NCI-H2107 treated with DMSO at 0.1 percent for 48 hours (cell line): ENCODE results near the gene KLHDC2.
"Not testable (repeated sequence)": the region's sequence is repeated elsewhere in the genome, so short reads cannot be mapped to it uniquely, and the experiment has no call there.

ENCODE experiments used
- DNase-seq: peaks from one replicate; lab custom pipeline; 2025; ENCODE audit not compliant: unreplicated experiment; lab: John Stamatoyannopoulos, UW

Gene KLHDC2, protein sequence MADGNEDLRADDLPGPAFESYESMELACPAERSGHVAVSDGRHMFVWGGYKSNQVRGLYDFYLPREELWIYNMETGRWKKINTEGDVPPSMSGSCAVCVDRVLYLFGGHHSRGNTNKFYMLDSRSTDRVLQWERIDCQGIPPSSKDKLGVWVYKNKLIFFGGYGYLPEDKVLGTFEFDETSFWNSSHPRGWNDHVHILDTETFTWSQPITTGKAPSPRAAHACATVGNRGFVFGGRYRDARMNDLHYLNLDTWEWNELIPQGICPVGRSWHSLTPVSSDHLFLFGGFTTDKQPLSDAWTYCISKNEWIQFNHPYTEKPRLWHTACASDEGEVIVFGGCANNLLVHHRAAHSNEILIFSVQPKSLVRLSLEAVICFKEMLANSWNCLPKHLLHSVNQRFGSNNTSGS

DNA sequence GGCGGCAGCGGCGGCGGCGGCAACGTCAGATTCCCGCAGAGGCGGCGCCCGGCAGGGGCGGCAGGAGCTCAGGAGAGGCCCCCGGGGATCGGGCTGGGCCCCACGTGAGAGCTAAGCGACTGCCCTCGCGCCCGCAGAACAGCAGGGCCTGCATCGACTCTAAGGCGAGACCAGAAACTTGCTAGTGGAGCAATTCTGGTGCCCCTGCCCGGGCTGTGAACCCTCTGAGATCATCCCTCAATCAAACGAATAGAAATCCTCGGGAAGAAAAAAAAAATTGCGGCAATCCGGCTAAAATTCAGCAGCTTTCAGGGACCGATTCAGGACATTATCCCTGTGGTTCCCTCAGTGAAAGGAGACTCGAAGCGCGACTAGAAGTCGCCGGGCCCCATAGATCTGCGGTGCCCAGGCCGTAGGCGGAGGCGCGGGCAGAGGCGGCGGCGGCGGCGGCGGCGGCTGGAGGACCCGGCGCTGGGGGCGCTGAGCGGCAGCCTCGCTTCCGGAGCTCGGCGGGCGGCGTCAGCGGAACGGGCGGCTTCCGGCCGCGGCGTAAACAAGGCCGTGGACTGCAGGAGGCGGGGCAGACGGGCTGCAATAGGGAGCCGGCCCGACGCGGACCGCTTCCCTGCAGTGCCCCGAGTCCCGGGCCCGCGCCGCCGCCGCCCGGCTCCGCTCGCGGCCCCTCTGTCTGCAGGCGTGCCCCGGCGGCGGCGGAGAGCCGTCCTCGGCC is at the start of gene KLHDC2:
Gene KLHDC2 (plus strand): TSS at position 583 of the 730 bp plus-strand sequence. CDS start 316 bp downstream, outside the sequence.
- DNase-seq: peak; percentile 58

DNA sequence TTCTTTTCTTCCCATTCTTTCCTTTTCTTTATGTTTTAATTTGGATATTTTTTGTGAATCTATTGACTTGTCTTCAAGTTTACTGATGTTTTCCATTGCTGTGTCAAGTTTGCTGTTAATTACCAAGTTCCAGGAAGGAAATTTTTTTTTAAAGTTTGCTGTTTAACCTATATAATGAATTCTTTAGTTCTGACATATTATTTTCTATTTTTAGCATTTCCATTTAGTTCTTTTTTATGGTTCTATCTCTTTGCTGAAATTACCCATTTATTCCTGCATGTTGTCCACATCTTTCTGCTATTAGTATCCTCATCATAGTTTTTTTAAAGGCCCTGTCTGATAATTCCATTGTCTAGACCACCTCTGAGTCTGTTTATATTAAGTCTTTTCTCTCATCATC is 47.2 kb upstream of the KLHDC2 start:
- DNase-seq: no peak

DNA sequence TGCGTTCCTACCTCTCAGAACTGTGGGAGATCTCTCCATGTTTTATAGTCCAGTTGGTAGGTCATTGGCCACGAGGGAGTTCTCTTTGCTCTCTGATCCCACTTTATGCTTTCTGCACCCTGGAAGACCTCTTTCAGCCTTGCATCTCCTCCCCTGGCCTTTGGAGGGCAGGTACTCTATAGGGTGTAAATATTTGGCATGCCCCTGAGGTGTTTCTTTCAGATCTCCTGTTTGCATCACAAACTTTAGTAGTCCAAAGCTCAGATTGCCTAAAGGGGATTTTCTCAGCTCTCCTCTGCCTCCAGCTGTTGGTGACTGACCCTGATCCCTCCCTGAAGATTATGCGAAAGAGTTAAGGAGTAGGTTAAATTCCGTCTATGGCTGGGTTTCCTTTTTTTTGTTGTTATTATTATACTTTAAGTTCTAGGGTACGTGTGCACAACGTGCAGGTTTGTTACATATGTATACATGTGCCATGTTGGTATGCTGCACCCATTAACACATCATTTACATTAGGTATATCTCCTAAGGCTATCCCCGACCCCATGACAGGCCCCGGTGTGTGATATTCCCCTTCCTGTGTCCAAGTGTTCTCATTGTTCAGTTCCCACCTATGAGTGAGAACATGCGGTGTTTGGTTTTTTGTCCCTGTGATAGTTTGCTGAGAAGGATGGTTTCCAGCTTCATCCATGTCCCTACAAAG is 46.1 kb upstream of the KLHDC2 start:
- DNase-seq: not testable (repeated sequence)

DNA sequence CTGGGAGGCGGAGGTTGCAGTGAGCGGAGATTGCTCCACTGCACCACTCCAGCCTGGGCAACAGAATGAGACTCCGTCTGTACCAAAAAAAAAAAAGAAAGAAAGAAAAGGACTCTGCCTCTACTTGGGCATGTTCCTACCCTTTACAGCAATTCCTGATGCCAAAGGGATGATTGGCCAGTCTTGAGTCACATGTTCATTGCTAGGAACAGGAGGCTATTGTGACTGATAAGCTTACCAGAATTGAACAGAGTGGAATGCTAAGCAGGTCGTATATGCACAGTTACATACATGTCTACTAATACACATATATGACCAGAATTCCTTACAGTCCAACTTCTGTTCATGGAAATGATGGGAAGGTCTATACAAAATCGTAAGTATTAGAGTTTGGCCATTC is 40.8 kb upstream of the KLHDC2 start:
- DNase-seq: no peak

DNA sequence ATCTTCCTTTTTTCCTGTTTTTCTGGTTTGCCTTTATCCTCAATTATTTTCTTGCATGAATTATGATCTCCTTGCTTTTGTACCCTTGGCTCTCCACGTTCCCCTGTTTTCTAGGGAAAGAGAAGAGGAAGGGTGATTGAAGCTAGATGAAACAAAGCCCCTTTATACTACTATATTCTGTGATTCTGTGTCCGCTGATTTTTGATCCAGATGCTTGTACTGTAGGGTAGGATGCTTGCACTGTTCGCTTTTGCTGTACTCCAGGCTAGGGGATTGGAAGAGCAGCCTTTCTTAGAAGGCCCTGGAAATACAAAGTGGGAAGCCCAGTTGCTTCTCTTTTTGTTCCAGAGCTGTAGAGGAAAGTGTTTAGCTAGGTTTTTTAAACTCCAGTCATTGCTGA is 35.1 kb upstream of the KLHDC2 start:
- DNase-seq: no peak

DNA sequence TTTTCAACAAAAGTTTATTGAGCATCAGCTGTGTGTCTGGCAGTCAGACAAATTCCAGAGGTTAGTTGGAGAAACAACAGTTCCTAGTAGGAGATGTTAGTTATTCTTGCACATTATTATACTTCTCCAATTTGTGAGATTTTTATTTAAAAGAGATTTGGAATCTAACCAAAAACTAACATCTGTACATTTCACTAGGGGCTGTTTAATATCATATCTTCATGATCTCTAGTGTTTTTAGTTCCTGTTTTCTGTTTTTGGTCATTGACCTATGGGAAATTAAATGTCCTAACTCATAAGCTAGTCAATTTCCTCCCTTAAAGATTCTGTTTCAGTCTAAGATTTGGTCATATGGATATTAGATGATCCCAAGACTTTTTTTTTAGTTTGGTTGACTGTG is 34.1 kb upstream of the KLHDC2 start:
- no peak for DNase-seq

DNA sequence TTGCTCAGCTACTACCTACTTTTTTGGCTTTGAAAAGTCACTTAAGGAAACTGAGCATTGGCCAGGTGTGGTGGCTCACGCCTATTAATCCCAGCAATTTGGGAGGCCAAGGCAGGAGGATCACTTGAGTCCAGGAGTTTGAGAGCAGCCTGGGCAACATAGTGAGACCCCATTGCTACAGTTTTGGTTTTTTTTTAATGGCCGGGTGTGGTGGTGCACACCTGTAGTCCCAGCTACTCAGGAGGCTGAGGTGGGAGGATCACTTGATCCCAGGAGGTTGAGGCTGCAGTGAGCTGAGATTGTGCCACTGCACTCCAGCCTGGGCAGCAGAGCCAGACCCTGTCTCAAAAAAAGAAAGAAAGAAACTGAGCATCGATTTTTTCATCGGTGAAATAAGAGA is 32.3 kb upstream of the KLHDC2 start:
- not testable (repeated sequence) for DNase-seq

DNA sequence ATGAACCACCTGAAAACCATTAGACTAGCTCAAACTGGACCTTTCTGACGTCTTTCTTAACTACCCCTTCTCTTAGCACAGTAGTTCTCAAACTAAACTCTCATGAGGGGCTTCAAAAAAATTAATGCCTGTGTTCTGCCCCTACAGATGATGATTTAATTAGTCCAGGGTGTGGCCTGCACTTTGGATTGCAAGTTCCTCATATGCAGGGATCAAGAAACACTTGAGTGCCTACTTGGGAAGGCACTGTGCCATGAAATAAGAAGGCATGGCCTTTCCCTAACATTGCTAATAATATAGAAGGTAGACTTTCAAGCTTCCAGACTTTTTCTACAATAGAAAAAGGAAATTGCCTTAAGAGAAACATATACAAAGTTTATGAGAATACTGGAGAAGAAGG is 22.8 kb upstream of the KLHDC2 start:
- DNase-seq: no peak

DNA sequence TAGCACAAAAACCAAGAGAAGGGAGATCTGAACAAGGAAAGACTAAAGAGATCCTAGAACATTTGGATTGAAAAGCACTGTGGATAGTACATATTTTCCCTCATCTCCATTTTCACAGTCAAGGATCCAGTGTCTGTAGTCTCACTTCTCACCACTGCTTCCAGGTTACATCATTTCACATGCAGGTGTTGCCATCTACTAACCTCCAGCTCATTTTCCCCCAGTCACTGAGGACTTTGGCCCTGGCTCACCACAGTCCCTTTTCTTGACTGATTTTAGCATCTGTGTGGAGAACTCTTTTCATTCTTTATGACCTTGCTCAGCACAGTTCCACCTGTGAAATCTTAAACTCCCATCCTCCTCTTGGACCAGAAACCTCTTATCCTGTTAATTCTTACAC is 21.5 kb upstream of the KLHDC2 start:
- DNase-seq: not testable (repeated sequence)

DNA sequence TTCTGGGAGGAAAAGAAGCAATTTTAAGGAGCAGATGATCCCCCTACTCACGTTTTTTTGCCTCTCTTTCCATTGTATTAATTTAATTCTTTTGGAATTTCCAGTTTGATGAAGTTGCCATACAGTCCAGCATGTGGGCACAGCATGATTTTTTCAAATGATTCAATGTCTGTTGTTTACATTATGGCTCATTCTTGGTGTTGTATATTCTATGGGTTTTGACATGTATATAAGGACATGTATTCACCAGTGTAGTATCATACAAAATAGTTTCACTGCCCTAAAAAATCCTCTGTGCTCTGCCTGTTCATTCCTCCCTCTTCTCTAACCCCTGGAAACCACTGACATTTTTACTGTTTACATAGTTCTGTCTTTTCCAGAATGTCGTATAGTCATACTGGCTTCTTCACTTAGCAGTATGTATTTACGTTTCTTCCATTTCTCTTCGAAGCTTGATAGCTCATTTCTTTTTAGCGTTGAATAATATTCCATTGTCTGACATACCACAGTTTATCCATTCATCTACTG is 13.3 kb upstream of the KLHDC2 start:
- no peak for DNase-seq

DNA sequence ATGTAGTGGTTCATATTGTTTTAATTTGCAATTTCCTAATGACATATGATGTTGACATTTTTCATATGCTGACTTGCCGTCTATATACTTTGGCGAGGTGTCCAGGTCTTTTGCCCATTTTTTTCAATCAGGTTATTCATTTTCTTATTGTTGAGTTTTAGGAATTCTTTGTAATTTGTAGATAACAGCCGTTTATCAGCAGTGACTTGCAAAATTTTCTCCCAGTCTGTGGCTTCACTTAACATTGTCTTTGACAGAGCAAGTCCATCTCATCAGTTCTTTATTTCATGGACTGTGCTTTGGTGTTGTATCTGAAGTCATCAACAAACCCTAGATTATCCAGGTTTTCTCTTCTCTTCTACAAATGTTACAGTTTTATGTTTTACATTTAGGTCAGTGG is 12.6 kb upstream of the KLHDC2 start:
- DNase-seq: no peak

DNA sequence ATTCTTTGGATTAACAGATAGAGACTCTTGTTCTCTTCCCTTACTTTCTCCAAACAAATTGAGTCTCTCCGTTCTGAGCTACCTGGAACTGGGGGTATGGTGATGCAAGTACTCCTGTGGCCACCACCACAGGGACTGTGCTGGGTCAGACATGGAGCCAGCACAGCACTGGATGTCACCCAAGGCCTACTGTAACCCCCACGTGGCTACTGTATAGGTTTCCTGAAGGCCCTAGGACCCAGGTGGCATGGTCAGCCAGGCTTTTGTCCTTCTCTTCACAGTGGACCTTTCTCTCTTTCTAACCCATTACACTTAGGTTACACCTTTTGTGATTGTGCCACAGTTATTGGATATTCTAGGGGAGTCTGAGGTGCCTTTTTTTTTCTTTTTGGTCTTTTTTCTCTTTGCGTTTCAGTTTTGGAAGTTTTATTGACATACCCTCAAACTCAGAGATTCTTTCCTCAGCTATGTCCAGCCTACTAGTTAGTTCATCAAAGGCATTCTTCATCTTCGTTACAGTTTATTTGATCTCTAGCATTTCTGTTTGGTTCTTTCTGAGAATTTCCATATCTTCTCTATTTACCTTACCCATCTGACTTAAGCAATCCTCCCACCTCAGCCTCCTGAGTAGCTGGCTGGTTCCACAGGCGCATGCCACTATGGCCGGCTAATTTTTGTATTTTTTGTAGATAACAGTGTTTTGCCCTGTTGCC is 6.0 kb upstream of the KLHDC2 start:
- DNase-seq: no peak

DNA sequence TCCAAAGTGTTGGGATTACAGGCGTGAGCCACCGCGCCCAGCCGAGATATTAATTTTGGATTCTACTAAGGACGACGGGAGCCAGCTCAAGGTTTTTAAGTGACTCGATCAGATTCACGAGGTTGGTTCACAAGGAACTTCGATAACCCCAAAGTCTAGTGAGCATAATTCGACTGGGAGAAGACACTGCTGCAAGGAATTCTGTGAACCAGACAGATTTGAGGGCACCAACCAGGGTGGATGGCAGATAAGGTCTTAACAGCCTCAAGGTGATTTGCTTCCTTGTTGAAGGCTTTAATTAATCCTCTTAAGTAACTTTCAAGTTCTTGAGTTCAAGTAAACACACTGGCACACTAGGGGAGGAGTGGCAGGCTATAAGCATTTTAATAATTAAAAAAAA is 1.1 kb upstream of the KLHDC2 start:
- DNase-seq: no peak

DNA sequence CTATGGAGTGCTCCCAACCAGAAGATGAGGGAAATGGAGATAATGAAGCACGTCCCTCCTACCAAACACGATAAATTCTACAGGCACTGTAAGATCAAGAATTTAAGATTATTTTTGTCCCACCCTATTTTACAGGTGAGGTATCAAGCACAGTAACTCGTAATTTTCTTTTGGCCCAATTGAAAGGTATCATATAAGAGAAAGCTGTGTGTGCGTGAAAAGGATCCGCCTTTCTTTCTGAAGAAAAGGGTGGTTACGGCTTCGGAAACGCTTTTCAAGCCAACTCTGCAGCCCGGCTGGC is 733 bp upstream of the KLHDC2 start:
- peak; percentile 77 for DNase-seq

DNA sequence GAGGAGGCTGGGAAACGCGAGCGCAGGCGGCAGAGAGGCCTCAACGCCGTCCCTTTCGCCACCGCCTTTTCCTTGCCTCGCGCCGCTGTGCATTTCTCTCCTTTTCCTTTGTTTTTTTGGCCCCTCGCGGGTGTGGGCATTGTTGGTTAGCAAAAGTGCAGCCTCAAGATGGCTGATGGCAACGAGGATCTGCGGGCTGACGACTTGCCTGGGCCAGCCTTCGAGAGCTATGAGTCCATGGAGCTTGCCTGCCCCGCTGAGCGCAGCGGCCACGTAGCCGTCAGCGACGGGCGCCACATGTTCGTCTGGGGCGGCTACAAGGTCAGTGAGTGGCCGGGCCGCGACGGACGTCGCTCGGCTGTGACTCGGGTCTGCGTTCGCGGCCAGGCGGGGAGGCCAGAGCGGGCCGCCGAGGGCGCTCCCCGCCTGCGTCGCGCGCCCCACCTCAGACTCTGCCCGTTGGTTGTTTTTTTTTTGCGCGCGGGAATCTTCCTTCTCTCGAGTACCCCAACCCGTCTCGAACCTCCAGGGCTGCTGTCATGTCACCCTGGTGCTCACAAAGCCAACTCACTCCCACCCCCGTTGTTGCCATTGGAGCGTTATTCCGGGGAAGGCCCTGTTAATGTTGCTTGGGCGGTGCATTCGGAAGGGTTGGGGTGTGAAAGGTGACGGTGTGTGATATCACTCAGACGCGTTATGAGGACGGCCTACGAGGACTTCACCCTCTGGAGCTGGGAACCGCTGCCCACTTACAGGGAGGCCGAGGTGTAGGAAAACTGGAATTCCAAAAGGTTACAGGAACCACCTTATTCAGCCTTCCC is 558 bp downstream of the KLHDC2 start:
- DNase-seq: peak; percentile 35

DNA sequence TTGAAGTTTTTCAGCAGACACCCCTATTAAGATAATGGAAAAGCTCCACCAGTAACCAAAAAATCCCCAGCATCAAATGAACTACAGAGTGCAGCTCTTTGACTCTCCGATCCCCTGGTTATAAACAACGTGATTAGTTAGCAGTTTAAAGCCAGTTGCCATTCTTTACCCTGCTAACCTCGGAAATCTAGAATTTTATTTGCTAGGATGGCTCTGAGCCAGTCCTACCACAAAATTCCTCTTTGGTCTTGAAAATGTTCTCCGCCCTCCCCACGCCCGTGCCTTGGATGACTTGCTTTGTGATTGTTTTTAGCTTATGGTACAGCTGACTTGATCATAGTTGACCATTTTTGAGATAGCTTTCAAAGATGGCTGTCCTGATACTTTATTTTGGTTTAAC is 1.2 kb downstream of the KLHDC2 start:
- DNase-seq: no peak

DNA sequence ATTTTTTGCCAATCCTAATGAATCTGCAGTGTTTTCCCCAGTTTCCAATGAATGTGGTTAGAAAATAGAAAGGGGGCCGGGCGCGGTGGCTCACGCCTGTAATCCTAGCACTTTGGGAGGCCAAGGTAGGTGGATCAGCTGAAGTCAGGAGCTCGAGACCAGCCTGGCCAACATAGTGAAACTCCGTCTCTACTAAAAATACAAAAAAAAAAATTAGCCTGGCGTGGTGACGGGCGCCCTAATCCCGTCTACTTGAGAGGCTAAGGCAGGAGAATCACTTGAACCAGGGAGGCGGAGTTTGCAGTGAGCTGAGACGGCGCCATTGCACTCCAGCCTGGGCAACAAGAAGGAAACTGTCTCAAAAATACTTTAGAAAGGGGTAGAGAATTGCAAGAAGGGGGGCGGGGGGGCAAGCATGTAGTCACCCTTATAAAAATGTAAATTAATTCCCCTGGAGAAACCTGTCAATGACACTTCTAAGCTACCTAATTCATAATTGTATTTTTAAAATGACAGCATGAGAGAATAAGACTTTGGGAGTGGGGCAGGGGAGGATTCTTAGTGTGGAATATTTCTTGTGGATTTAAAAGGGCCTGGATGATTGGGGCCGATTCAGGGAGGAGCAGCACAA is 1.7 kb downstream of the KLHDC2 start:
- peak; percentile 8 for DNase-seq

DNA sequence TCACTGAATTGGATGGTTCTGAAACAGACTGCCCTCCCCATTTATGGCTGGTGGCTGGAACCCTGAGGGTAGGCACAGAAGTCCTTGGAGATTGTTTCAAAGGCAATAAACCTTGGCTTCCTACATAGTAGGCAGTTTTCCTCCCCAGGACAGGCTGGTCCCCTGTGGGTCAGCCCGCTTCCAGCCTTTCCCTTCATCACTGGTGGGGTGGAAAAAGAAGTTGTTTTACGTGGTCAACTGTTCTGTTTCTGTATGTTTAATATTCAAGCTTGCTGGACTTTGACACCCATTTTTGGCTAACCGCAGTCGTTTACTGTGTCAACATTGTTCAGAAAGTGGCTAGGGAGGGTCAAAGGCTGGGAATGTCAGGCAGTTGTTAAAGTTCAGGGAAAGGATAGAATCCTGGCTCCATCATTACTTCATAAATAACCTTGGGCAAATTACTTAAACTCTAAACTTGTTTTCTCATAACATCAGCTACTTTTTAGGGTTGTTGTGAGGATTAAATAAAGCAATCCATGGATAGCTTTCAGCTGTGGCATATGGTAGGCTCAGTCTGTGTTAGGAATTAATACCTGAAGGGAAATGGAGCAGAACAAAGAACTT is 2.4 kb downstream of the KLHDC2 start:
- DNase-seq: no peak

DNA sequence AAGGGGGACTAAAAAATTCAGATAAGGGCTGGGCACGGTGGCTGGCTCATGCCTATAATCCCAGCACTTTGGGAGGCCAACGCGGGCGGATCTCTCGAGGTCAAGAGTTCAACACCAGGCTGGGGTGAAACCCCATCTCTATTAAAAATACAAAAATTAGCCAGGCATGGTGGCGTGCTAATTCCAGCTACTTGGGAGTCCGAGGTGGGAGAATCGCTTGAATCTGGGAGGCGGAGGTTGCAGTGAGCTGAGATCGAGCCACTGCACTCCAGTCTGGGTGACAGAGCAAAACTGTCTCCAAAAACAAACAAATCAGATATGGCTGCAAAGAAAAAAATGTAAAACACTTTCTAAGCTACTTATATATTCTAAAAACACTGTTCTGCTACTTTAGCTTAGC is 3.7 kb downstream of the KLHDC2 start:
- not testable (repeated sequence) for DNase-seq
